ENCODE results near the gene PCDHA2.
"Not testable (repeated sequence)": the region's sequence is repeated elsewhere in the genome, so short reads cannot be mapped to it uniquely, and the experiment has no call there.

- not testable (repeated sequence) for TF ChIP-seq CTCF, POLR2A (IDR thresholded peaks at IDR 0.05)
Observed at GRCh38 chr5:140822969-140823368, 28.3 kb downstream of the PCDHA2 start.
